Mononuclear cell (primary cell): ENCODE data around the gene RHEBL1. TPM values are rescaled to one million over a fixed set of nuclear protein-coding genes. Genes with fewer than 3 reads are reported as not detected.
A peak's percentile ranks its signal among the peaks of the same experiment; 100 is the strongest.

Experiments
- H3K27me3 ChIP-seq: 2 replicates; pipeline ENCODE4 v1.6.0; 2011; ENCODE audit warnings: low read length, control low read depth; ENCODE audit not compliant: insufficient read depth
- H3K4me1 ChIP-seq: 2 replicates; pipeline ENCODE4 v1.5.1; 2011; ENCODE audit warnings: mild to moderate bottlenecking, low read length, control low read depth; ENCODE audit not compliant: insufficient read depth
- H3K4me3 ChIP-seq: 2 replicates; pipeline ENCODE4 v1.5.1; 2011; ENCODE audit warnings: mild to moderate bottlenecking, low read length, moderate library complexity
- H3K9me3 ChIP-seq: 2 replicates; pipeline ENCODE4 v1.5.1; 2011; ENCODE audit warnings: low read depth, mild to moderate bottlenecking, control low read depth, low read length
- total RNA-seq: library from RNA; depleted of rRNA; stranded (reverse); fragments of >200 nt; gene quantifications from one replicate; pipeline ENCODE4 v1.2.3, GENCODE V29; 2012

RHEBL1 gene
- 2.5 TPM for total RNA-seq

- peak within 1 kb of the TSS; percentile 69 for H3K4me3 ChIP-seq
- peaks cover 14% of the 10 kb centered on the region for H3K4me1 ChIP-seq
- no peaks in the 10 kb centered on the region for H3K27me3 ChIP-seq
- H3K9me3 ChIP-seq = no peaks in the 10 kb centered on the region
Observed at GRCh38 chr12:49069507-49070346, at the start of gene RHEBL1. Gene RHEBL1, minus strand, starts transcription at chr12:49069979. Its CDS starts 194 bp downstream, at chr12:49069785.

GRCh38 chr12:49111206-49111605 is 41.4 kb upstream of the RHEBL1 start:
- Histone ChIP-seq H3K9me3 (no peaks in the 10 kb centered on the region), H3K4me3 (peak overlapping the region; percentile 82), H3K27me3 (no peaks in the 10 kb centered on the region), H3K4me1 (peaks cover 36% of the 10 kb centered on the region)

- H3K4me3 ChIP-seq = peak within 1 kb of the TSS; percentile 82
Observed at GRCh38 chr12:49110464-49111155, 40.8 kb upstream of the RHEBL1 start, which contains the start of gene LMBR1L. Gene LMBR1L, minus strand, starts transcription at chr12:49110847. Its CDS starts 292 bp downstream, at chr12:49110555.

GRCh38 chr12:49109641-49110463 is 40.1 kb upstream of the RHEBL1 start:
- H3K4me3 ChIP-seq = peak overlapping the region; percentile 82
- no peaks in the 10 kb centered on the region for H3K27me3 ChIP-seq
- peaks cover 50% of the 10 kb centered on the region for H3K4me1 ChIP-seq
- no peaks in the 10 kb centered on the region for H3K9me3 ChIP-seq

More at GRCh38 chr12:49110464-49111155, 40.8 kb upstream of the RHEBL1 start, which contains the start of gene LMBR1L:
- no peaks in the 10 kb centered on the region for H3K27me3 ChIP-seq
- peaks cover 42% of the 10 kb centered on the region for H3K4me1 ChIP-seq
- H3K9me3 ChIP-seq = no peaks in the 10 kb centered on the region

- Histone ChIP-seq H3K4me3 (peak overlapping the region; percentile 82), H3K9me3 (no peaks in the 10 kb centered on the region), H3K4me1 (peaks cover 58% of the 10 kb centered on the region), H3K27me3 (no peaks in the 10 kb centered on the region)
Observed at GRCh38 chr12:49108958-49109404, 39.2 kb upstream of the RHEBL1 start.

GRCh38 chr12:49105504-49106084 is 35.8 kb upstream of the RHEBL1 start:
- Histone ChIP-seq H3K27me3 (no peaks in the 10 kb centered on the region), H3K4me1 (peaks cover 52% of the 10 kb centered on the region), H3K9me3 (no peaks in the 10 kb centered on the region), H3K4me3 (no peak overlapping the region)

- Histone ChIP-seq H3K9me3 (no peaks in the 10 kb centered on the region), H3K4me1 (peaks cover 51% of the 10 kb centered on the region), H3K4me3 (no peak overlapping the region), H3K27me3 (no peaks in the 10 kb centered on the region)
Observed at GRCh38 chr12:49104822-49105221, 35.0 kb upstream of the RHEBL1 start.

- Histone ChIP-seq H3K9me3 (no peaks in the 10 kb centered on the region), H3K27me3 (peaks cover 3% of the 10 kb centered on the region), H3K4me3 (no peak overlapping the region), H3K4me1 (peaks cover 15% of the 10 kb centered on the region)
Observed at GRCh38 chr12:49100380-49100779, 30.6 kb upstream of the RHEBL1 start.

- no peaks in the 10 kb centered on the region for H3K9me3 ChIP-seq
Observed at GRCh38 chr12:49098703-49099102, 28.9 kb upstream of the RHEBL1 start.

GRCh38 chr12:49098035-49098451 is 28.3 kb upstream of the RHEBL1 start:
- no peaks in the 10 kb centered on the region for H3K9me3 ChIP-seq
- H3K4me1 ChIP-seq = peaks cover 12% of the 10 kb centered on the region
- no peak overlapping the region for H3K4me3 ChIP-seq
- peaks cover 26% of the 10 kb centered on the region for H3K27me3 ChIP-seq

More at GRCh38 chr12:49098703-49099102, 28.9 kb upstream of the RHEBL1 start:
- H3K4me3 ChIP-seq = no peak overlapping the region
- peaks cover 19% of the 10 kb centered on the region for H3K27me3 ChIP-seq
- H3K4me1 ChIP-seq = peaks cover 9% of the 10 kb centered on the region

GRCh38 chr12:49097381-49097780 is 27.6 kb upstream of the RHEBL1 start:
- no peak overlapping the region for H3K4me3 ChIP-seq

GRCh38 chr12:49094975-49095365 is 25.2 kb upstream of the RHEBL1 start:
- H3K4me3 ChIP-seq = no peak overlapping the region
- H3K27me3 ChIP-seq = peaks cover 56% of the 10 kb centered on the region

More at GRCh38 chr12:49097381-49097780, 27.6 kb upstream of the RHEBL1 start:
- H3K4me1 ChIP-seq = peaks cover 14% of the 10 kb centered on the region
- peaks cover 32% of the 10 kb centered on the region for H3K27me3 ChIP-seq
- no peaks in the 10 kb centered on the region for H3K9me3 ChIP-seq

GRCh38 chr12:49094160-49094974 is 24.6 kb upstream of the RHEBL1 start, which contains the start of gene DHH:
Gene DHH, minus strand, starts transcription at chr12:49094801. Its CDS starts 289 bp downstream, at chr12:49094512.
- no peaks in the 10 kb centered on the region for H3K9me3 ChIP-seq
- peaks cover 62% of the 10 kb centered on the region for H3K27me3 ChIP-seq
- H3K4me3 ChIP-seq = no peak within 1 kb of the TSS
- peaks cover 45% of the 10 kb centered on the region for H3K4me1 ChIP-seq

More at GRCh38 chr12:49094975-49095365, 25.2 kb upstream of the RHEBL1 start:
- Histone ChIP-seq H3K4me1 (peaks cover 38% of the 10 kb centered on the region), H3K9me3 (no peaks in the 10 kb centered on the region)
